HG03460 (cell line): Measurements from ENCODE around the gene AP1M2.
A peak's percentile ranks its signal among the peaks of the same experiment; 100 is the strongest.
"Not testable (repeated sequence)": the region's sequence is repeated elsewhere in the genome, so short reads cannot be mapped to it uniquely, and the experiment has no call there.

Source experiments
- ATAC-seq: cut with Tn5 transposase; IDR thresholded peaks from one replicate; pipeline ENCODE4 v1.9.1; 2021; ENCODE audit not compliant: unreplicated experiment

The AP1M2 gene

GRCh38 chr19:10602330-10603083, 15.4 kb upstream of the AP1M2 start:
- ATAC-seq: peak; percentile 44

GRCh38 chr19:10601999-10602329, 14.9 kb upstream of the AP1M2 start:
- ATAC-seq: no peak

GRCh38 chr19:10600149-10600548, 13.0 kb upstream of the AP1M2 start:
- ATAC-seq: no peak

DNA sequence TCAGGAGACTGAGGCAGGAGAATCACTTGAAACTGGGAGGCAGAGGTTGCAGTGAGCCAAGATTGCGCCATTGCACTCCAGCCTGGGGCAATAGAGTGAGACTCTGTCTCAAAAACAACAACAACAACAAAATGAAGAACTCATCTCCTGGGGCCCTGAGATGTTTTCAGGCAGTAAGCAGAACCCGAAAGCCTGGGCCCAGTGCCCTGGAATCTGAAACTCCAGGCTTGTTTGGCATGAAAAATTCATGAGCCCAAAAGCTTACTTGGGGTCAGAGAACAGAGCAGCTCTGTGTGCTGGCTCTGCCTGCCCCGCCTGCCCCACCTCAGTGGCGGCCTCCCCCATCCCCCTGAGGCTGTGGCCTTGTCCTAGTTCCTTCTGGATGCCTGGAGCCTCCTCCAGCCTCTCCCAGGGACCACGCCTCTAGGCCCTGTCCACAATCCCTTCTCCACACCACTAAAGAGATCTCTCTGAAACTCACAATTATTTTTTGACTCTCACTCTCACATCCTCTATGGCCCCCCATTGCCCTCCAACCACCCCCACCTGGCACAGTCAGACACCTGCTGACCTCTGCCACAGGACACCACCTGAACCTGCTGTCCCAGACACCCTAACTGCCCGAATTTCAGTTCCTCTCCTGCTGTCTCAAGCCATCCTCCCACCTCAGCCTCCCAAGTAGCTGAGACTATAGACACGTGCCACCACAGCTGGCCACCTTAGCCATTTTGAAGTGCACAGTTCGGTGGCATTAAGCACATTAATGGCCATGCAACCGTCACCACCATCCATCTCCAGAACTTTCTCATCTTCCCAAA, 6.9 kb upstream of the AP1M2 start:
- peak; percentile 58 for ATAC-seq

DNA sequence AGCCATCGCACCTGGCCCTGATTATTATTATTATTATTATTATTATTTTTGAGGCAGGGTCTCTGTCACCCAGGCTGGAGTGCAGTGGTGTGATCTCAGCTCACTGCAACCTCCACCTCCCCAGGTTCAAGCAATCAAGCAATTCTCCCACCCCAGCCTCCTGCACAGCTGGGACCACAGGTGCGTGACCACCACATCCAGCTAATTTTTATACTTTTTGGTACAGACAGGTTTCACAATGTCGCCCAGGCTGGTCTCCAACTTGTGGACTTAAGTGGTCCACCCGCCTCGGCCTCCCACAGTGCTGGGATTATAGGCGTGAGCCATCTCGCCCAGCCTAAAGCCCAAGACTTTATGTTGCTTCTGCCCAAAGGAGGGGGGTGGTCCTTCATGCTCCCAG, 6.0 kb upstream of the AP1M2 start:
- ATAC-seq: no peak

DNA sequence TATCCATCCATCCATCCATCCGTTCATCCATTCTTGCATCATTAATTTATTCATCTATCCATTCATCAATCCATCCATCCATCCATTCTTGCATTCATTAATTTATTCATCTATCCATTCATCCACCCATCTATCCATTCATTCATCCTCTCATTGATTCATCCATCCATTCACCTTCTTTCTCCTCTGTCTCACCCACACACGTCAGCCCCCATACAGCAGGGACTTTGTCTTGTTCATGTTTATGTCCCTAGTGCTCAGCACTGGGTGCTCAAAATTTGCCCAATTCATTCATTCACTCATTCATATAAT, 683 bp upstream of the AP1M2 start:
- ATAC-seq: no peak

DNA sequence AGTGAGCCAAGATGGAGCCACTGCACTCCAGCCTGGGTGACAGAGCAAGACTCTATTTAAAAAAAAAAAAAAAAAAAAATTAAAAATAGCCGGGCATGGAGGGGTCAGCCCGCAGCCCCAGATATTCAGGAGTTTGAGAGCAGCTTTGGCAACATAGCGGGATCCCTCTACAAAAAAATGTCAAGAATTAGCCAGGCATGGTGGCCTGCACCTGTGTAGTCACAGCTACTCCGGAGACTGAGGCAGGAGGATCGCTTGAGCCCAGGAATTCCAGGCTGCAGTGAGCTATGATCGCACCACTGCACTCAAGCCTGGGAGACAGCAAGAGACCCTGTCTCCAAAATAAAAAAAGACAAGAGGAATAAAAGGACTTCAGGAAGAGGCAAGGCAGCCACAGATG, 716 bp downstream of the AP1M2 start:
- ATAC-seq: no peak

DNA sequence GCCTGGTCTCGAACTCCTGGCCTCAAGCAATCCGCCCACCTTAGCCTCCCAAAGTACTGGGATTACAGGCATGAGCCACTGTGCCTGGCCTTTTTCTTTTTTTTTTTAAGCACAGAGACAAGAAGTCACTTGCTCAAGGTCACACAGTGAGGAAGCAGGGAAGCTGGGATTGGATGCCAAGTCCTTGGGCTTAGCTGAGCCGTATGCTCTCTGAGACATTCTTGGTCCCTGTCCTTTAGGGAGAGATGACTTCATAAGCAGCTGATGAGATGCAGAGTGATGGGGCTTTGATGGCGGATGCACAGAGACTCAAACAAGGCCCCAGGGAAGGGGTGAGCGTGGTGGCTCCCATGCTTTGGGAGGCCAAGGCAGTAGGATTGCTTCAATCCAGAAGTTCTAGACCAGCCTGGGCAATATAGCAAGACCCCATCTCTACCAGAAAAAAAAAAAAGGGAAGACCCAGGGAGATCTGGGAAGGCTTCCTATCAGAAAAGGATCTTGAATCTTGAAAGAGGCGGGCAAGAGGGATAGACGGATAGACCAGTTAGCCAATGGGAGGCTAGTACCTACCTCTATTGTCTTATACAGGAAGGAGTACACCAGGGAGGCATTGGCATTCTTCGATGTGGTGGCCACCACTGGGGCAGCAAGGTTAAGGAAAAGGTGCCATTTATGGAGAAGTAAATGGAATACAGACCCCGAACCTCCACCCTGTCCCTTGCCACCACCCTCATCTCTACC, 3.9 kb downstream of the AP1M2 start:
- no peak for ATAC-seq

- ATAC-seq: no peak
Measured at GRCh38 chr19:10582091-10582490, 5.0 kb downstream of the AP1M2 start.

GRCh38 chr19:10580979-10581631, 6.0 kb downstream of the AP1M2 start:
- no peak for ATAC-seq

GRCh38 chr19:10577951-10578350, 9.2 kb downstream of the AP1M2 start:
- no peak for ATAC-seq

DNA sequence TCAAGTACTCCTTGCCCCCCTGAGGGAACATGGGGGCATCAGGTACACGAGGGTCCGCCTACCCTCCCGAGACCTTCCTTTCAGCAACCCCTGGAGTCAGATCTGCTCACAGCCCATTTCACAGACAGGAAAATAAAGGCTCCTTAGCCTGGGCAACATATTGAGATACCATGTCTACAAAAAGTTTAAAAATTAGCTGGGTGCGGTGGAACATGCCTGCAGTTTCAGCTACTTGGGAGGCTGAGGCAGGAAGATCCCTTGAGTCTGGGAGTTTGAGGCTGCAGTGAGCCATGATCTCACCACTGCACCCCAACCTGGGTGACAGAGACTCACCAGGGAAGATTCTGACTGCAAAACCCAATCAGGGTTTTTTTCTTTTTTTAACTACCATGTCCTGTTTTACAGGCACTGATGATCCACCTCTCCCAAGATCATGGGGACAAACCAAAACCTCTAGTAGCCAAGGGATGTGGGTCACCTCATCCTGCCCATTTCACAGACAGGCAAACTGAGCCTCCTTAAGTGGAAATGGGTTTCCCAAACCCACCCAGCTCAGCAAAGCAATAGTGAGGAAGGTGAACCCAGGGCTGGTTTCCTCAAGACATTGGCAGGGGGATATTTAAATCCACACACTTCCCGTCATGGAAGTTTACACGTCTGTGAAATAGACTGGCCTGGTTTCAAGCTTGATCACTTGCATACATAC, 11.9 kb downstream of the AP1M2 start:
- ATAC-seq: no peak

GRCh38 chr19:10574462-10574861, 12.7 kb downstream of the AP1M2 start:
- ATAC-seq: no peak

GRCh38 chr19:10573793-10574192, 13.3 kb downstream of the AP1M2 start:
- ATAC-seq: not testable (repeated sequence)

GRCh38 chr19:10568826-10569651, 18.1 kb downstream of the AP1M2 start, which contains the start of gene CDKN2D:
Gene CDKN2D, minus strand, starts transcription at chr19:10568979. Its CDS starts 326 bp downstream, at chr19:10568653.
- peak; percentile 58 for ATAC-seq

DNA sequence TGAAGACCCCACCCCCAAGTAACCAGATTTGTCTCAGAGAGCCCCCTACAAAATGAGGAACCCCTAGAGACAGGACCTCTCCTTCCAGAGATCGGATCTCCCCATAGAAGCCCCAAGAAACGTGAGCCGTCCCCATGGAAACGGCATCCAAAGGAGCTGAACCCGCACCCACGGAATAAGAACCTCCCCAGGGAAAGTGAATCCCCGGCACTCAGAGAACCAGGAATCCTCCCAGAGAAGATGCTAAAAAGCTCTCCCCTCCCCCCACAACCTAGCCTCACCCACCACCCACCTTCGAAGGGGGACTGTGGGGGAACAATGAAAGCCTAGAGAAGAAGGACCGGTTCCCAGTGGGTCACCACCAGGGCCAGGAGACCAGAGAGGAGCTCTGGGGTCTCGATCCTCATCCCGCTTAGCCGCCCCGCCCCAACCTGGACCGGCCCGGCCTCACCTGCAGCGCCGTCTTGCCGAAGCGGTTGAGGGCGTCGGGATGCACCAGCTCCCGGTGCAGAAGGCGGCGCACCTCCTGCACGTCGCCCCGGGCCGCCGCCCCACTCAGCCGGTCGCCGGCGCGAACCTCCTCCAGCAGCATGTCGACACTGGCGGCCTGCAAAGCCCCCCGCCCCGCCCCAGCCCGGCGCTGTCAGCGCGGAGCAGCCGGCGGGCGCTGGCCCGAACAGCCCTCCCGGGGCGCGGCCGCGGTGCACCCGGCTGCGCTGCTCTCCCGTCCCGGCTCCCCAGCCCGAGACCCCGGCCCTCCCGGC, 18.9 kb downstream of the AP1M2 start:
- ATAC-seq: peak; percentile 3

DNA sequence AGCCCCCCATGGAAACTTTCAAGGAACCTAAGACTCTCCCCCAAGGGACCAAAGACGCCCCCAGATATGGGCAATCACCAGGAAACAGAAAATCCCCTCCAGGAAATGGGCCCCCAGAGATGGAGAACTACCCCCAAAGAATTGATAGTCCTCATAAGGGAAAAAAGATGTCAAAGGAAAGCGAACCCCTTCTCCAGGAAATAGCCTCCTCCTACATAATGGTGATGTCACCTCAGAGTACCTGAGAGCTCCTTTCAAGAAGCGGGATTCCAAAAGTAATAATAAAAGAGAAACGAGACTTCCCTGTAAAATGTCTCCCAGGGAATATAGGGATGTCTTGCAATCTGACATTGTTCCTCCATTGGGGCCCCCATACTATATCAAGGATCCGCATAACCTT, 19.5 kb downstream of the AP1M2 start:
- ATAC-seq: no peak

DNA sequence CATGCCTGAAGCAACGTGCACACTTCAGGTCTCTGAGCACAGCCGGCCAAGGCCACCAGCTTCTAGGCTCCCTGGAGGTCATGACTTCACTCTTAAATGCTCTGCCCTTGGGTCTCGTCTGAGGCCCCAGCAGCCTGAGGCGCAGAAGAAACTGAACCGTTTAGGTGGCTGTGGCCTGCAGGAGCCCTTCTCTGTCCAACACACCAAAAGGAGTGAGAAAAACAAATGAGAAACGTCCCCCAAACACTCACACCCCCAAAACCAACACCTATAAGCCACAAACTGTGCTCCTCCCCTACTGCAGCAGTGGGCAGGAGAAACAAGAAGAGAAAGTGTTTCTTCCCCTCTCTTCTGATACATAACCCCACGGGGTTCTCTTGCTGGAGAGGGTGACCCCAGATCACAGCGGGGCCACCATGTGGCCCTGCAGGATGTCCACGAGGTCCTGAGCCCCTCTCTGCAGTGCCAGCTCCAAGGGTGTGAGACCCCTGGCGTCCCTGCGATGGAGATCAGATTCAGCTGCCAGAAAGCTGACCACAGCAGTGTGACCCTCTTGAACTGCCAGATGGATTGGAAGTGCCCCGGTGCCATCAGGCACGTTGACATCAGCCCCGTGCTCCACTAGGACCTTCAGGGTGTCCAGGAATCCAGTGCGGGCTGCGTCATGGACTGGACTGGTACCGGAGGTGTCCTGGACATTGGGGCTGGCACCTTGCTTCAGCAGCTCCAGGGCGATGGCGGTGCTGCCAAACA, 20.3 kb downstream of the AP1M2 start:
- ATAC-seq: no peak

DNA sequence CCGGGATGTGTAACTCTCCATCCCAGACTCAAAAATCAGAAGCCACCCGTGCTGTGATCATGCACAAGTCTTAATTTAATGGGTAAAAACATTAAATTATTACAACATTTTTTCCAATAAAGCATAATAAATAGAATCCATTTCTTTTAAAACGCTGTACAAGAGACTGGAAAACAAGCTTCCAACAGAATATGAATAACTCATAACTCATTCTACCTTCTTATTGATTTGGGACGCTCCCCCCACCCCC, 20.8 kb downstream of the AP1M2 start:
- no peak for ATAC-seq
